Activated CD8-positive, alpha-beta memory T cell treated with anti-CD3 and anti-CD28 coated beads, Interleukin-2, amount 50 U/mL, for 1 hour (primary cell): ENCODE results near the gene NMNAT2.
"Not testable (repeated sequence)": the region's sequence is repeated elsewhere in the genome, so short reads cannot be mapped to it uniquely, and the experiment has no call there.

Source experiments
- DNase-seq: peaks from one replicate; pipeline ENCODE4 v3.0.0-alpha.2; 2020; ENCODE audit errors: extremely low read depth

Gene NMNAT2

DNA sequence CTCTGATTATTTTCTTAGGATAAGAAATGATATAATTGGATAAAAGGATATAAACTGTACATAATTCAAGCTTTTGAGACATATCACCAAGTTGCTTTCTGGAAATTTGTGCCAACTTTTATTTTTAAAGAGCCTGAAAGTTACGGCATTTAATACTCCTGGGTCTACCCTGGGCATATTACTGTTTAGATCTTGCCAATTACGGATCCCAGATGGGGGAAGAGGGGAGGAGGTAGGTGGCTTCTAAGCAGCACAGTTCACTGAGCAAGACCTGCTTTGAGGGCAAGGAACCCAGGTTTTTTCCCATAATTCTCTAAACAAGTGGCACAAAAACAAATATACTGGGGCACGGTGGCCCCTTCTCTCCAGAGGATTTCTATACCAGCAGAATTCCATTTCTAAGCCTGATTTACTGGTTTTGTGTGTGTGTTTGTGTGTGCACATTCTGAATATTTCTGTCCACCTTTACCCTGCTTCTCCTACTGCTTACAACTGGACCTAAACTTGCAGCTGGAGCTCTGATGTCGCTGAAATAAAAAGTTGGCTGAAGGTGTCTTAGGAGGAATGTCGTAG lies 155.5 kb downstream of the NMNAT2 start:
- no peak for DNase-seq

DNA sequence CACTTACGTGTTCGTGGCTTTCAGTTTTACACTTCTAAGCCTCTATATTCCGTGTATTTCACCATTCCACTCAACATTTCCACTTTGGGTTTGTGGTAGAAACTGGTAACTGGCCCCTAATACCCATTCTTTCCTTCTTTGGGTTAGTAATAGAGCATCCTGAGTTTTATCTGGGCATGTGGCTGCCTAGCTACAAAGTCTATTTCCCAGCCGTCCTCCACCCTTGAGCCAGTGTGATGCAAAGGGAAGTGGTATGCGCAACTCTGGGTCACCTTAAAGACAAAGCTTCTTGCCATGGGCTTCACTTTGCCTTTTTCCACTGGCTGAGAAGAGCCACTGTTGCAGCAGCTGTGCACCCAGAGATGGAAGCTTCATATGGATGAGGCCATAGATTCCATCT lies 158.3 kb downstream of the NMNAT2 start:
- DNase-seq, result no peak

DNA sequence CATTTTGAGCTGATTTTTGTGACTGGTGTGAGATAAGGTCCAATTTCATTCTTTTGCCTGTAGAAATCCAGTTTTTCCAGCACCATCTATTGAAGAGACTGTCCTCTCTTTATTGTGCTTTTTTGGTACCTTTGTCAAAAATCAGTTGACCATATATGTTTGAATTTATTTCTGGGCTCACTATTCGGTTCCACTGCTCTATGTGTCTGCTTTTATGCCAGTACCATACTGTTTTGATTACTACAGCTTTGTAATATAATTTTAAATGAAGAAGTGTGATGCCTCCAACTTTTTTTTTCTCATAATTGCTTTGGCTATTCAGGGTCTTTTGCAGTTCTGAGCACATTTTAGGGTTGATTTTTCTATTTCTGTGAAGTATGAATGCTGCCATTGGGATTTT lies 163.1 kb downstream of the NMNAT2 start:
- DNase-seq, result no peak

DNA sequence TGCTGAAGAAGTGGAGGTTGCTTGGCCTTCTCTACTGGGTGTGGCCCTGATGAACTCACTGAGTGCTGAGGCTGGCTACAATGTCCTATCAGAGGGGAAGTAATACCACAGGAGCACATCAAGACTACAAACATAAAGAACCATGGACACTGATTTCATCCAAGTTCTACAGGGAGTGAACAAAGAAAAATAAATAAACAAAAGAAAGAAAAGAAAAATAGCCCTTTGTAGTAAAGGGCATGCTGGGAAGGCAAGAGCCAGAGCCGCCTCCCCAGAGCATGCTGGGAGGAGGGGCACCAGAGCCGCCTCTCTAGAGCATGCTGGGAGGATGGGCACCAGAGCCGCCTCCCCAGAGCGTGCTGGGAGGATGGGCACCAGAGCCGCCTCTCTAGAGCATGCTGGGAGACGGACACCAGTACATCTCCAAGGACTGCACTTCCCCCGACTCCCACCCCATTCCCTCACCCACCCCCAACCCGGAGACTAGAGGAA lies 166.2 kb downstream of the NMNAT2 start:
- DNase-seq, result no peak

DNA sequence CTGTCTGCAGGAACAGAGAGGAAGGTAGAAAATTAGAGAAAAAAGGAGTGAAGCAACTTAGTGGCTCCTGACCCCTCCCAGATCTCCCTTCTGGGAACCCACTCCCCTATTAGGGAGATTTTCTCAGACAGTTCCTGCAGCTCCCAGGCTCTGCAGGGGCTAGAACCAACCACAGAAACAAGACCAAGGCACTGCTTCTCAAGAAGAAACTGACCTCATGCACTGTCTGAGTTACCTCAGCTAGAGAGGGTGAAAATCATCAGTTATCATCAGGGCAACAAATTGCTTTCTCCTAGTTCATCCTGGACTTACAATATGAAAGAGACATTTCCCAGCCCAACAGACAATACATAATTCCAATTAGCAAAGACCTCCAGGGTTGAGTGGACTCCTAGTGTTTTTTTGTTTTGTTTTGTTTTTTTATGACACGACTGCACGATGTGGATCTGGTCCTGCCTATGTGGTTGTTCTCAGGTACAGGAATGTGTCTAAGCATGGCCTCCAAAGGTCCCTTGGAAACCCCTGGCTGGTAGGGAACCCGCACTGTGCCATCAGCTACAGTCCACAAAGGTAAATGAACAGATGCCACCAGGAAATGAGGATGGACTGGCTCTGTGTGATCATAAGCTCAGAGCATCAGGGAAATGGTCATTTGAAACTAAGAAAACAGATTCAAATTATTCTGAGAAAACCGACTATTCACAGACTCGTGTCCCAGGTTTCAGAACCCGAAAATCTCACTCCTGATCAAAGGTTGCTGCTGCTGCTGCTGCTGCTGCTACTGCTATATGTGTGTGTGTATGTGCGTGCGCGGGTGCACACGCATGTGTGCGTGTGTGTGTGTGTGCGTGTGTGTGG lies 166.8 kb downstream of the NMNAT2 start:
- DNase-seq, result no peak

DNA sequence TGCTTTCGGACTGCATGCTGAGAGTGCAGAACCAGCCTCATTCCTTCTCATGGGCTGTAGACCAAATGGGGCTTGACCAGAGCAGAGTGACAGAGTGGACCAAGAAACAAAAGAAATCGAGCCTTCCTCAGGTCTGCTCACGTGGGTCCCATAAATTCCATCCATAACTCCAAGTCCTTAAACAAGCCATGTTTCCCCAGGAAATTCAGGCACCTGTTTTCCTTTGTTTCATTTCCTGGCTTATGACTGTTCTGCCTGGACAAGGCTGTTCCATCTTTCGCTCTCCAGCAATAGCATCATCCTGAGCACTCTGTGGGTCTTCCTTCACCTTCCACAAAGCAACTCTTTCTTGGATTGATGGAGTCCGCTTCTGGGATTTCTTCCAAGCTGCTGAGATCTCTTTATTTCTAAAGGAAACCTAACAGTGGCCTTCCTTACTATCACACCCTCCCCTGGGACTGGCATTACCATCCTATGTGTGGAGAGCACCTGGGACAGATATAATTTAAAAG lies 168.2 kb downstream of the NMNAT2 start:
- no peak for DNase-seq

DNA sequence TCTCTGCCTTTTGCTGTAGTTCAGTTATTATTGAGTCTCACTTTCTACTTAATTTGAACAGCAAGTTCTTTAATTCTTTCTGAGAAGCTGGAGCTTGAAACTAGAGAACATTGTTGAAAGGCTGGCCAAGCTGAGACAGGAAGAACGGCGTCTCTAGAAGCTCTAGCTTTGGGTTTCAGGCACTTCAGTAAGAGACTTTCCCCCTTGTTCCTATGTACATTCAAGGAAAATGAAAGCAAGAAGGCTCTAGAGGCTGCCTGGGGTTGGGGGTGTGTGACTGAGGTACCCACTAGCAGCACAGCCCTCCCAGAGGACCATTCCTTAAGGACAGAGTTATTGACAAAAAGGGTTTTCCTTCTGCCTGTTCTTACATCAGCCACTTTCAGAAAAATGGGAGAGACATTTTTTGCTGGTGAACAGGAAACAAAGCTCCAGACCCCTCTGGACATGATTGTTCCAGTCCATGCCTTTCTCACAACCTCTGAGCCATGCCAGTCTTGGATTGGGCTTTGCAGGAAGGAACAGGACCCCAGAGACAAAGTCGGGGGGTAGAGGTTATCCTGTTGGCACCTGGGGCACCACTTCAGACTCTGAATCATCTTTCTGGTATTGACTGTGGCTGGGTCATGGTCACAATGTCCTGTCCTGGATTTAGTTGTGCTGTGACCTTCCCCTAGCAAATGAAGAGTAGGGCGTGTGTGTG lies 169.0 kb downstream of the NMNAT2 start:
- DNase-seq, result no peak

DNA sequence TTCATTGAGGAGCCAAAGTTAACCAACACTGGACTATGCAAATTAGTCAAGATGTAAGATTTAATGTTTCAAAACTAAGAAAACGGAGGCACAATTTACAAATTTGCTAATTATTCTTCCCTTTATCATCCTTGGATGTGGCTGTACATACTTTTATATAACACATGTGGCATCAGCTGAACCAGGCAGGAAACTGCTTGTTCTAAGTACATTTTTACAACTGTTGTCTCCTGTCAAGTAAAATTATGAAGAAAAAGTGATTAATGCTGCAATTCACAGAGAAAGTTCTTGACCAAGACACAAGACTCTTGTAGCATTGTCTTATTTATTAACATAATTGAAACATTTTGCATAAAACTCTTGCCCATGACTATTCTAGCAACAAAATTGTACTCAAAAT lies 170.2 kb downstream of the NMNAT2 start:
- no peak for DNase-seq

DNA sequence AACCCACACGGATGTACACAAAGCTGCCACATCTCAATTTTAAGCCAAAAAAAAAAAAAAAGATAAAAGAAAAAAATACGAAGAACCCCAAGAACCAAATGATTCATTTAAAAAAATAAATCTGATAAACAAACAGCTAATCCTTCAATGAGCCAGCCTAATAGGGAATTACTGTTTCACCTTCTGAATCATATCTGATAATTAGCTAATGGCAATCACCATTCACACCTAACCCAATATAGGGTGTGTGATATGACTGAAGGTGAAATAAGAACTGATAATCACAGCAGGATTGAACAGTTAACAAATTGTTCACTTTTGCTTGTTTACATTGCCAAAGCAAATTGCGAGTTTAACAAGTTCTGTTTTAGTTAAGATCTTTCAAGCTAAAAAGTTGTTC lies 170.7 kb downstream of the NMNAT2 start:
- DNase-seq, result no peak

DNA sequence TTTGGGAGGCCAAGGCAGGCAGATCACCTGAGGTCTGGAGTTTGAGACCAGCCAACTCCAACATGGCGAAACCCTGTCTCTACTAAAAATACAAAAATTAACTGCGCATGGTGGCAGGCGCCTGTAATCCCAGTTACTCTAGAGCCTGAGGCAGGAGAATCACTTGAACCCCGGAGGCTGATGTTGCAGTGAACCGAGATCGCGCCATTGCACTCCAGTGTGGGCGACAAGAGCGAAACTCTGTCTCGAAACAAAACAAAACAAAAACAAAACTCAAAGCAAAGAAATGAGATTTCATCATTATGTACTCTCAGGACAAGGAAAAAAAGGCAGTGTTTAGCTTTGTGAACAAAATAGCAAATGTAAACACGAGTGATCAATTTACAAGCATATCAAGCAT lies 171.1 kb downstream of the NMNAT2 start:
- DNase-seq, result no peak

DNA sequence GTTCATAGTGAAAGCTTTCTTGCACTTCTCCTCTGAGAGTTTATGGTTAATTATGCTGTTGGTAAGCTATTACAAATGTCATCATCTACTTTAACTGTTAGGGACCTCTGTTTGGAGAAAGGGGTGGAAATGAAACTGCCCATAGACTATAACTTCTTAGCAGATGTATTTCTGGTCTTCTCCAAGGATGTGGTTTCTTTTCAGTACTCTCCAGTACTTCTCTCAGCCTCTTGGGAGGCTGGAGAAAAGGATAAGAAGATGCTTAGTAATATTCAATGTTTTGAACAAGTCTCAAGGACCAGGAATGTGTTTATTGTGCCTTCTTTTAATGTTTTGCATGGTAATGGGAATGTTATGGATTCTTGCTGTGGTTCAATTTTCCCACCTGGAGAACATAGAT lies 171.7 kb downstream of the NMNAT2 start:
- DNase-seq, result no peak

DNA sequence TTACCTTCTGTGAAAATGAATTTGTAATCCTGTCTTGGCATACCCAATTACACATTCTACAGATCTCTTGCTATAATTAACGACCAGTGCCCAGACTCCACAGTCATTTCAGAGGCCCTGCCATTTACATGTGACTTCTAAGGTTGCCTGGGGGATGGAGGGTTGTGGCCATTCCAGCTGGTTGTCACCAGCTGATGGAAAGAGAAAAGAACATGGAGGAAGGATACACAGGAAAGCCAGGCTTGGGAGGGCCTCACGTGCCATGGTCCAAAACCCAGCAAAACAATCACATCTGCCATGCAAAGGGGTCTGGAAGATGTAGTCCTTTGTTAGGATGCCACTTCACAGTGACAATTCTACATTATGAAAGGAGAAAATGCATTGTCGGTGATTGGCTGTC lies 172.8 kb downstream of the NMNAT2 start:
- DNase-seq, result no peak

DNA sequence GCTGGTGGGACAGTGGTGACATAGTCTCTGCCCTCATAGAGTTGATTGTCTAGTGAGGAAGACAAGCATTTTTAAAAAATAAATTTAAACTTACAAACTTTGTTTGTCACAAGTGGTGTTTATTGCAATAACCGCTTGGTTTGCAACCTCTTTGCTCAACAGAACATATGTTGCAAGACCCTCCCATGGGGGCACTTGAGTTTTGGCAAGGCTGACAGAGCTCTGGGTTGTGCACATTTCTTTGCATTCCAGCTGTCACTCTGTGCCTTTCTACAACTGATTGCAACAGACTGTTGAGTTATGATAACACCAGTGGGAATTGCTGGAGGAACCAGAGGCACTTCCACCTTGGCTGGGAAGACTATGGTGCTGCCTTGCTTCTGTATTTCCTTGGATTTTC lies 173.7 kb downstream of the NMNAT2 start:
- DNase-seq, result no peak

DNA sequence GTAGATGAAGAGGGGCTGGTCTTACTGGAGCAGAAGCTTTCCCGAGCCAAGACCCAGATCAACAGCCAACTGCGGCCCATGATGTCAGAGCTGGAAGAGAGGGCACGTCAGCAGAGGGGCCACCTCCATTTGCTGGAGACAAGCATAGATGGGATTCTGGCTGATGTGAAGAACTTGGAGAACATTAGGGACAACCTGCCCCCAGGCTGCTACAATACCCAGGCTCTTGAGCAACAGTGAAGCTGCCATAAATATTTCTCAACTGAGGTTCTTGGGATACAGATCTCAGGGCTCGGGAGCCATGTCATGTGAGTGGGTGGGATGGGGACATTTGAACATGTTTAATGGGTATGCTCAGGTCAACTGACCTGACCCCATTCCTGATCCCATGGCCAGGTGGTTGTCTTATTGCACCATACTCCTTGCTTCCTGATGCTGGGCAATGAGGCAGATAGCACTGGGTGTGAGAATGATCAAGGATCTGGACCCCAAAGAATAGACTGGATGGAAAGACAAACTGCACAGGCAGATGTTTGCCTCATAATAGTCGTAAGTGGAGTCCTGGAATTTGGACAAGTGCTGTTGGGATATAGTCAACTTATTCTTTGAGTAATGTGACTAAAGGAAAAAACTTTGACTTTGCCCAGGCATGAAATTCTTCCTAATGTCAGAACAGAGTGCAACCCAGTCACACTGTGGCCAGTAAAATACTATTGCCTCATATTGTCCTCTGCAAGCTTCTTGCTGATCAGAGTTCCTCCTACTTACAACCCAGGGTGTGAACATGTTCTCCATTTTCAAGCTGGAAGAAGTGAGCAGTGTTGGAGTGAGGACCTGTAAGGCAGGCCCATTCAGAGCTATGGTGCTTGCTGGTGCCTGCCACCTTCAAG lies 174.8 kb downstream of the NMNAT2 start:
- DNase-seq, result no peak

DNA sequence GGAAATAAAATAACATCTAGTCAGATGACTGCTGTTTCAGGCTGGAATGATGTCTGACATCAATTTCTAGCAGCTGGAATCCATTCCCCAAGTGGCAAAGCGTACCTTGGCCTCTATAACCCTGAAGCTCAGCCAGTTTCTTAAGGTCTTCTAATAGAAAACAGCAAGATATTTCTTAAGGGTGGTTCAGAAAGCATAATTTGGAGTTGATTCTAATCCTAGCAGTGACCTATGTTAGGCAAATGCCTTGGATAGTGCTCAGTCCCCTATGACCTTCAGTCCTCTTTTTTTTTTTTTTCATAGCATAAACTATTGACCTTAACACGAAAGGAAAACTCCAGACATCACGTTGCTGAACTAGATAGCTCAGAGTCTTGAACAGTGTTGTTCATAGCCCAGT lies 175.6 kb downstream of the NMNAT2 start:
- no peak for DNase-seq

DNA sequence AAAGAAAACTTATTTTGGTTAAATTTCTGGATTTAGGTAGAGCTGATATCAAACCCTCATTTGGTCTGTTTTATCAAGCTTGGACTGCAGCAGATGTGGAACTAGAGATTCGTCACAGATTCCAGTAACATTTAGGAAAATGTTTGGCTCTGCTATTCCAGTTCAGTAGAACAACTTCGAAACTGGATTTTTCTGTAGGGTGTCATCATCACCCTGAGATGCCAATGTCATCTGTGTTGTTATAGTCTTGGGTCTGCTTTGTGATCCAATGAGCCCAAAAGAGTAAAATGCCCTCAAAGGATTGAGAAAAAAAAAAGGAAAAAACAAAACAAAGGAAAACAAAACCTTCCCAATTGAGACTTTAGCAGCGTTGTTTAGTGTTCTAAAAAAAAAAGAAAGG lies 176.7 kb downstream of the NMNAT2 start:
- DNase-seq, result no peak

DNA sequence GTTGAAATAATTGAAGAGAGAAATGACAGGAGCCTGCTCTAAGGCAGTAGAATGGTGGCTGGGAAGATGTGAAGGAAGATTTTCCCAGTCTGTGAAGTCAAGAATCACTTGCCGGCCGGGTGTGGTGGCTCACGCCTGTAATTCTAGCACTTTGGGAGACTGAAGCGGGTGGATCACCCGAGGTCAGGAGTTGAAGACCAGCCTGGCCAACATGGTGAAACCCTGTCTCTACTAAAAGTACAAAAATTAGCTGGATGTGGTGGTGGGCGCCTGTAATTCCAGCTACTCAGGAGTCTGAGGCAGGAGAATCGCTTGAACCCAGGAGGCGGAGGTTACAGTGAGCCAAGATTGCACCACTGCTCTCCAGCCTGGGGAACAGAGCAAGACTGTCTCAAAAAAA lies 177.3 kb downstream of the NMNAT2 start:
- DNase-seq, result not testable (repeated sequence)

DNA sequence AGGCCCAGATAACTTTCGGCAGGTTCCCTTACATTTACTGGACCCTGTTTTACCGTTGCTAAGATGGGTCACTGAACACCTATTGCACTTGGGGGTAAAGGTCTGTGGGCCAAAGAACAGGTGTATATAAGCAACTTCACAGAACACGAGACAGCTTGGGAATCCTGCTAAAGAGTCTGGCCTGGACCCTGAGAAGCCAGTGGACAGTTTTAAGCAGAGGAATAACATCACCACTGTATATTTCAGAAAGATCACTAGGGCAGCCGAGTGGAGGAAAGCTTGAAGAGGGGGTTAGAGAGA lies 177.7 kb downstream of the NMNAT2 start:
- no peak for DNase-seq

DNA sequence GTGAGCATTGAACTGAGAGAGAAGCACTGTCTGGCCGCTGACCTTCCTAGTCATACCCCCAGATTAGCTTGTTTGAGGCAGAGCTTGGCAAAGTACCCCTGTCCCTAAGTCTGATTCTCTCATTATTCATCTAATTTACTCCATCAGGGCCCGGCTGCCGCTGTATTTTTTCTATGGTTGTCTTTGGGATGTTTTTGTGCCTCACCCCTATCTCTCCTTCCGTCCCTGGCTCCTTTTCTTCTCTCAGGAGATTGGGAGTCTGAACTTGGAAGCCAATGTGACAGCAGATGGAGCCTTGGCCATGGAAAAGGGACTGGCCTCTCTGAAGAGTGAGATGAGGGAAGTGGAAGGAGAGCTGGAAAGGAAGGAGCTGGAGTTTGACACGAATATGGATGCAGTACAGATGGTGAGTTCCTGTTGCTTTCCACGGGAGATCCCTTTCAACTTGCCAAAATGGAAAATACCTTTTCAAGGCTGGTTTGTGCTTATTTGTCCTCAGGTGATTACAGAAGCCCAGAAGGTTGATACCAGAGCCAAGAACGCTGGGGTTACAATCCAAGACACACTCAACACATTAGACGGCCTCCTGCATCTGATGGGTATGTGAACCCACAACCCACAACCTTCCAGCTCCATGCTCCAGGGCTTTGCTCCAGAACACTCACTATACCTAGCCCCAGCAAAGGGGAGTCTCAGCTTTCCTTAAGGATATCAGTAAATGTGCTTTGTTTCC lies 178.2 kb downstream of the NMNAT2 start:
- DNase-seq, result no peak

DNA sequence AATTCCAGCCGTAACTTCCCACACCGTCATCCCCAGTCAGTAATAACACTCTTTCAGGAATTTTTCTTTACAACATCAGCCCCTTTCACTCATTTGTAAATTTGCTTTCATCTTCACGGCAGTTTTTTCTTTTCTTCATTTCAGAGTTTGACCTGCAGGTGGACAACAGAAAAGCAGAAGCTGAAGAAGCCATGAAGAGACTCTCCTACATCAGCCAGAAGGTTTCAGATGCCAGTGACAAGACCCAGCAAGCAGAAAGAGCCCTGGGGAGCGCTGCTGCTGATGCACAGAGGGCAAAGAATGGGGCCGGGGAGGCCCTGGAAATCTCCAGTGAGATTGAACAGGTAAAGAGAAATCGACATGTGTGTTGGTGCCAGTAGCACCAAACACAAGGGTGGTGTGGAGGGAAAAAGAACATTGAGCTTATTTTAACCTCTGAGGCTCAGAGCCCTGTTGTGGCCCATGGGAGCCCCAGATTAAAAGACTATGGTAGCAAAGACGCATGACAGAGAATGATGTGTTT lies 178.9 kb downstream of the NMNAT2 start:
- no peak for DNase-seq

DNA sequence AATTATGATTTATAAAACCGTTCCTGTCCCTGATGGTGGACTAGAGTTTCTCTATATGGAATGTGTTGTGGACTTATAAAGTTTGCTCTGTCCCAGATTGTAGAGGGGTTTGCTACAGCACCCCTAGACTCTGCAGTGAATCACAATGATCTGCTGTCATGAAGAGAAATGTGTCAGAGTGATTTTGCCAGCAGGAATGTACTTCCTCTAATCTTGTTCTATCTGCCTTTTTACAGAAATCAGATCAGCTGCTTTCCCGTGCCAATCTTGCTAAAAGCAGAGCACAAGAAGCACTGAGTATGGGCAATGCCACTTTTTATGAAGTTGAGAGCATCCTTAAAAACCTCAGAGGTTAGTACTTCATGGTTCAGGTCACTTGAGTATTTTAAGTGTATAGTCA lies 180.1 kb downstream of the NMNAT2 start:
- no peak for DNase-seq
